Fibroblast of the aortic adventitia (primary cell): ENCODE data around the gene SLC4A11. TPM values are rescaled to one million over a fixed set of nuclear protein-coding genes. Genes with fewer than 3 reads are reported as not detected.

Experiments
- DNase-seq: peaks from one replicate; pipeline ENCODE4 v3.0.0-alpha.2; 2010; ENCODE audit warnings: low read depth
- H3K4me3 ChIP-seq: 2 replicates; pipeline ENCODE4 v1.5.1; 2011; ENCODE audit warnings: low read depth, mild to moderate bottlenecking, control low read depth, low read length, moderate library complexity
- CTCF ChIP-seq: IDR thresholded peaks from 2 replicates; pipeline ENCODE4 v1.5.1; 2011; ENCODE audit warnings: mild to moderate bottlenecking, low read length, control low read depth, inconsistent platforms; ENCODE audit not compliant: insufficient read depth
- total RNA-seq: library from RNA; depleted of rRNA; stranded (reverse); fragments of >200 nt; gene quantifications from 2 replicates; pipeline ENCODE4 v1.2.3, GENCODE V29; 2012; ENCODE audit warnings: low replicate concordance

The SLC4A11 gene
- total RNA-seq, 1 donor, result 0.63 TPM

GRCh38 chr20:3229158-3229557 is 9.8 kb downstream of the SLC4A11 start:
- no peak for DNase-seq
- no peak overlapping the region for H3K4me3 ChIP-seq
- no peak for TF ChIP-seq CTCF

GRCh38 chr20:3228750-3229032 is 10.3 kb downstream of the SLC4A11 start:
- H3K4me3 ChIP-seq, result no peak overlapping the region
- no peak for DNase-seq
- TF ChIP-seq CTCF, result no peak

- no peak overlapping the region for H3K4me3 ChIP-seq
- DNase-seq, result no peak
- TF ChIP-seq CTCF, result no peak
Measured at GRCh38 chr20:3227936-3228749, 10.8 kb downstream of the SLC4A11 start.

- no peak for TF ChIP-seq CTCF
- no peak for DNase-seq
- no peak overlapping the region for H3K4me3 ChIP-seq
Measured at GRCh38 chr20:3227506-3227905, 11.5 kb downstream of the SLC4A11 start.

- no peak for DNase-seq
- TF ChIP-seq CTCF, result no peak
- no peak overlapping the region for H3K4me3 ChIP-seq
Measured at GRCh38 chr20:3226864-3227263, 12.1 kb downstream of the SLC4A11 start.

- DNase-seq, result no peak
- TF ChIP-seq CTCF, result no peak
- no peak overlapping the region for H3K4me3 ChIP-seq
Measured at GRCh38 chr20:3226093-3226492, 12.9 kb downstream of the SLC4A11 start.

GRCh38 chr20:3224681-3225421 is 14.1 kb downstream of the SLC4A11 start:
- DNase-seq, result no peak
- TF ChIP-seq CTCF, result no peak
- H3K4me3 ChIP-seq, result no peak overlapping the region
